A549 (cell line): ENCODE results near the gene TRAPPC5. TPM values are rescaled to one million over a fixed set of nuclear protein-coding genes. Genes with fewer than 3 reads are reported as not detected.

ENCODE experiments used
- ATAC-seq, 2 experiments: fragments of 200-7000 bp in 1 of 2; fragments of >200 bp in 1 of 2; cut with Nextera tagmentation in 1 of 2; cut with Tn5 transposase in 1 of 2; 3 replicates each; pipeline versions ENCODE4 v1.8.0 to v1.9.1; 2018 to 2020; ENCODE audit warnings: mild to moderate bottlenecking in 1 of 2, moderate library complexity in 1 of 2
- CTCF ChIA-PET: fragments of 300-600 bp; sonication (Branson Sonifier 250); formaldehyde crosslinking; extraction: SDS; loops from one replicate; lab custom pipeline; 2021; ENCODE audit warnings: antibody characterized with exemption, inconsistent platforms; lab: Yijun Ruan, JAX
- POLR2A ChIA-PET: fragments of 350-600 bp; formaldehyde crosslinking; extraction: SDS; loops from one replicate; lab custom pipeline; 2021; ENCODE audit warnings: antibody characterized with exemption, inconsistent platforms; lab: Yijun Ruan, JAX
- DNase-seq, 2 experiments: peaks; one replicate each; pipeline versions ENCODE4 v3.0.0 to v3.0.0-alpha.2; 2011 to 2016; ENCODE audit warnings: low read depth in 1 of 2, low spot score in 1 of 2
- FAIRE-seq: peaks from 2 replicates; lab custom pipeline; 2011; peaks lifted over from hg19 to GRCh38; lab: Jason Lieb, UNC
- H3K27ac ChIP-seq, 2 experiments: fragments of >200 bp; sonication (Bioruptor Twin); formaldehyde crosslinking; 3 replicates each; pipeline ENCODE4 v1.5.1; 2016 to 2017
- H3K4me1 ChIP-seq: fragments of >200 bp; sonication (Bioruptor Twin); formaldehyde crosslinking; 3 replicates; pipeline ENCODE4 v1.6.1; 2016
- H3K4me2 ChIP-seq: fragments of >200 bp; sonication (Bioruptor Twin); formaldehyde crosslinking; 3 replicates; pipeline ENCODE4 v1.6.1; 2016
- H3K4me3 ChIP-seq: fragments of >200 bp; sonication (Bioruptor Twin); formaldehyde crosslinking; 3 replicates; pipeline ENCODE4 v1.5.1; 2016
- H3K9me3 ChIP-seq: fragments of >200 bp; sonication (Bioruptor Twin); formaldehyde crosslinking; 3 replicates; pipeline ENCODE4 v1.6.1; 2016
- ATOH8 ChIP-seq: fragments of 250-450 bp; sonication (Bioruptor Pico); IDR thresholded peaks from 2 replicates; pipeline ENCODE4 v1.5.0; 2020; ENCODE audit warnings: low read depth, mild to moderate bottlenecking, moderate library complexity
- CBX8 ChIP-seq: fragments of 200-600 bp; sonication (generic); IDR thresholded peaks from 2 replicates; pipeline ENCODE4 v1.6.1; 2016
- CHD2 ChIP-seq: fragments of 150-350 bp; IDR thresholded peaks from 2 replicates; pipeline ENCODE4 v1.6.1; 2014; ENCODE audit warnings: low read length; ENCODE audit not compliant: partially characterized antibody
- E2F6 ChIP-seq: IDR thresholded peaks from 2 replicates; pipeline ENCODE4 v1.6.1; 2012; ENCODE audit warnings: low read depth, borderline replicate concordance
- EHF ChIP-seq: fragments of 250-450 bp; sonication (Bioruptor Pico); IDR thresholded peaks from 2 replicates; pipeline ENCODE4 v1.5.0; 2020; ENCODE audit warnings: mild to moderate bottlenecking
- EP300 ChIP-seq, 2 experiments: fragments of >200 bp; sonication (Bioruptor Twin); formaldehyde crosslinking; IDR thresholded peaks; 2 replicates in 1 of 2; 3 replicates in 1 of 2; pipeline ENCODE4 v1.6.1; 2016 to 2017
- FOSL2 ChIP-seq, 2 experiments: fragments of 450-650 bp in 1 of 2; fragments of >200 bp in 1 of 2; sonication (Bioruptor Twin) in 1 of 2; formaldehyde crosslinking; IDR thresholded peaks; 2 replicates each; pipeline versions ENCODE4 v1.5.0 to v1.6.1; 2016 to 2020; ENCODE audit warnings: mild to moderate bottlenecking in 1 of 2, moderate library complexity in 1 of 2
- FOXS1 ChIP-seq: fragments of 250-450 bp; sonication (Bioruptor Pico); IDR thresholded peaks from 2 replicates; pipeline ENCODE4 v1.5.0; 2020; ENCODE audit warnings: mild to moderate bottlenecking, moderate library complexity
- GATA3 ChIP-seq: IDR thresholded peaks from 2 replicates; pipeline ENCODE4 v1.6.1; 2012; ENCODE audit warnings: borderline replicate concordance
- HEYL ChIP-seq: fragments of 250-450 bp; sonication (Bioruptor Pico); IDR thresholded peaks from 2 replicates; pipeline ENCODE4 v1.8.0; 2021; ENCODE audit warnings: mild to moderate bottlenecking, moderate library complexity
- HMGXB4 ChIP-seq: fragments of 250-450 bp; sonication (Bioruptor Pico); IDR thresholded peaks from 2 replicates; pipeline ENCODE4 v1.5.0; 2021; ENCODE audit warnings: mild to moderate bottlenecking, moderate library complexity, borderline replicate concordance
- HOXB13 ChIP-seq: fragments of 250-450 bp; sonication (Bioruptor Pico); IDR thresholded peaks from 2 replicates; pipeline ENCODE4 v1.5.0; 2020; ENCODE audit warnings: low read depth, mild to moderate bottlenecking, moderate library complexity
- JUNB ChIP-seq: fragments of >200 bp; sonication (Bioruptor Twin); formaldehyde crosslinking; IDR thresholded peaks from 2 replicates; pipeline ENCODE4 v1.6.1; 2016
- MAFK ChIP-seq: fragments of 450-650 bp; IDR thresholded peaks from 2 replicates; pipeline ENCODE4 v1.6.1; 2014; ENCODE audit not compliant: partially characterized antibody
- MYC ChIP-seq: IDR thresholded peaks from 2 replicates; pipeline ENCODE4 v1.6.1; 2012; ENCODE audit warnings: mild to moderate bottlenecking, inconsistent platforms, low read length, improper control_type of control experiment, borderline replicate concordance
- NFE2L2 ChIP-seq: fragments of 150-350 bp; conservative IDR thresholded peaks from 2 replicates; pipeline ENCODE4 v1.6.1; 2014; ENCODE audit warnings: low read length
- NR3C1 ChIP-seq: fragments of >200 bp; sonication (Bioruptor Twin); formaldehyde crosslinking; IDR thresholded peaks from 3 replicates; pipeline ENCODE4 v1.6.1; 2017
- POLR2A ChIP-seq: IDR thresholded peaks from 2 replicates; pipeline ENCODE4 v1.6.1; 2012; ENCODE audit warnings: mild to moderate bottlenecking, low read length
- RARB ChIP-seq: fragments of 250-450 bp; sonication (Bioruptor Pico); IDR thresholded peaks from 2 replicates; pipeline ENCODE4 v1.8.0; 2021; ENCODE audit warnings: mild to moderate bottlenecking, moderate library complexity
- REST ChIP-seq: fragments of 200-600 bp; sonication (generic); IDR thresholded peaks from 2 replicates; pipeline ENCODE4 v1.6.1; 2016; ENCODE audit warnings: antibody characterized with exemption, mild to moderate bottlenecking, moderate library complexity
- RFX5 ChIP-seq: fragments of 450-650 bp; IDR thresholded peaks from 2 replicates; pipeline ENCODE4 v1.7.1; 2014; ENCODE audit warnings: antibody characterized with exemption, mild to moderate bottlenecking, moderate library complexity
- WGBS: methylation state at CpG from one replicate; pipeline ENCODE4 v1.1.6; 2017; ENCODE audit errors: missing lambda C conversion rate; 5-methylcytosine and 5-hydroxymethylcytosine counted together
- polyA plus RNA-seq, 4 experiments: library from polyadenylated mRNA; depleted of rRNA in 3 of 4; stranded (reverse); fragments of >200 nt; fragmentation: RNase III in 1 of 4; extraction: RNeasy Plus Mini Kit Qiagen cat#74134 plus additional on column Dnase treatment in 1 of 4; gene quantifications; 2 replicates in 3 of 4; 3 replicates in 1 of 4; pipeline ENCODE4 v1.2.3, GENCODE V29; 2011 to 2017

The TRAPPC5 gene
- polyA plus RNA-seq, 2 of the 4 experiments (the other 2 are of a cell fraction): 31.6 to 59.8 TPM

GRCh38 chr19:7670150-7670783 is 10.4 kb upstream of the TRAPPC5 start:
- H3K4me1 ChIP-seq: no peaks in the 10 kb centered on the region
- ATAC-seq (peak; percentile 10 to 32; a peak in 2 of 6 replicates), FAIRE-seq (no peak), DNase-seq (no peak)
- WGBS: 16% methylated on average over 20 of the region's 43 CpGs
- peak overlapping the region; percentile 27; the same call in 2 of the 3 replicates for H3K4me3 ChIP-seq
- peaks cover 5% of the 10 kb centered on the region; the same call in 1 of the 3 replicates for H3K9me3 ChIP-seq
- peak overlapping the region; percentile 63 for H3K4me2 ChIP-seq
- ChIA-PET CTCF (interaction anchor here (1.1 to 5.7 kb wide), 4 partner anchors 10 to 130 kb away, joined by 3 to 34 read pairs (median 4); partner anchors contain the start of gene TRAPPC5), POLR2A (no interaction called here)
- TF ChIP-seq RARB (CRISPR knock-in tag): no peak
- TF ChIP-seq RFX5: no peak
- no peak for TF ChIP-seq HEYL (CRISPR knock-in tag)
- TF ChIP-seq E2F6: no peak
- no peak for TF ChIP-seq HOXB13 (CRISPR knock-in tag)
- TF ChIP-seq HMGXB4 (CRISPR knock-in tag): no peak
- TF ChIP-seq ATOH8 (CRISPR knock-in tag): no peak
- TF ChIP-seq JUNB: no peak
- TF ChIP-seq MAFK: no peak
- TF ChIP-seq CBX8: no peak
- no peak for TF ChIP-seq MYC
- TF ChIP-seq FOXS1 (CRISPR knock-in tag): no peak
- TF ChIP-seq EHF (CRISPR knock-in tag): no peak
- no peak for TF ChIP-seq REST
- no peak for TF ChIP-seq GATA3
- no peak for TF ChIP-seq POLR2A
- no peak for TF ChIP-seq EP300 (IDR thresholded peaks at IDR 0.05)
- TF ChIP-seq CHD2: no peak
- no peak overlapping the region for H3K27ac ChIP-seq

GRCh38 chr19:7670790-7671189 is 9.8 kb upstream of the TRAPPC5 start:
- DNase-seq (no peak), FAIRE-seq (no peak), ATAC-seq (no peak)
- WGBS: 29% methylated on average over 6 of the region's 9 CpGs
- no peaks in the 10 kb centered on the region for H3K4me1 ChIP-seq
- CTCF ChIA-PET: interaction anchor here (5.7 kb wide), 1 partner anchor 10 kb away, joined by 34 read pairs; the partner anchor contains the start of gene TRAPPC5
- peak overlapping the region; percentile 63 for H3K4me2 ChIP-seq
- H3K27ac ChIP-seq: no peak overlapping the region
- H3K4me3 ChIP-seq: no peak overlapping the region; the same call in 2 of the 3 replicates
- peaks cover 5% of the 10 kb centered on the region; the same call in 1 of the 3 replicates for H3K9me3 ChIP-seq
- POLR2A ChIA-PET: no interaction called here
- TF ChIP-seq FOSL2 (IDR thresholded peaks at IDR 0.05) (no peak), FOSL2 (CRISPR knock-in tag; IDR thresholded peaks at IDR 0.05) (no peak), NR3C1 (no peak), NFE2L2 (no peak), EHF (CRISPR knock-in tag) (no peak)
